H9 (cell line): Measurements from ENCODE around the gene HMGCS2. TPM values are rescaled to one million over a fixed set of nuclear protein-coding genes. Genes with fewer than 3 reads are reported as not detected.

Experiments used
- DNase-seq: peaks from one replicate; pipeline ENCODE4 v3.0.0-alpha.2; 2017
- H2AFZ ChIP-seq: one replicate; pipeline ENCODE4 v1.6.1; 2013; ENCODE audit warnings: mild to moderate bottlenecking, low read length, control low read depth, moderate library complexity
- H2AK5ac ChIP-seq: 2 replicates; pipeline ENCODE4 v1.6.1; 2013; ENCODE audit warnings: low read length, control low read depth, mixed read lengths; ENCODE audit not compliant: insufficient read length
- H2BK120ac ChIP-seq: one replicate; pipeline ENCODE4 v1.6.1; 2013; ENCODE audit warnings: low read depth, mild to moderate bottlenecking, low read length, control low read depth, inconsistent platforms; ENCODE audit not compliant: poor library complexity, severe bottlenecking
- H2BK12ac ChIP-seq: 2 replicates; pipeline ENCODE4 v1.6.1; 2013; ENCODE audit warnings: low read length, control low read depth, mixed read lengths, low read depth; ENCODE audit not compliant: insufficient read length
- H2BK15ac ChIP-seq: 2 replicates; pipeline ENCODE4 v1.6.1; 2013; ENCODE audit warnings: low read depth, low read length, control low read depth
- H2BK20ac ChIP-seq: one replicate; pipeline ENCODE4 v1.6.1; 2013; ENCODE audit warnings: low read depth, mild to moderate bottlenecking, low read length, control low read depth, inconsistent platforms; ENCODE audit not compliant: poor library complexity, severe bottlenecking
- H2BK5ac ChIP-seq: 2 replicates; pipeline ENCODE4 v1.6.1; 2013; ENCODE audit warnings: low read length, control low read depth, mixed read lengths; ENCODE audit not compliant: insufficient read length
- H3K14ac ChIP-seq: 2 replicates; pipeline ENCODE4 v1.6.1; 2013; ENCODE audit warnings: low read length, control low read depth; ENCODE audit not compliant: insufficient read depth
- H3K18ac ChIP-seq: 2 replicates; pipeline ENCODE4 v1.6.1; 2013; ENCODE audit warnings: low read depth, mild to moderate bottlenecking, mixed read lengths, low read length, control low read depth; ENCODE audit not compliant: insufficient read length
- H3K23ac ChIP-seq: 2 replicates; pipeline ENCODE4 v1.6.1; 2013; ENCODE audit warnings: low read length, control low read depth, mixed read lengths, low read depth; ENCODE audit not compliant: insufficient read length
- H3K23me2 ChIP-seq: 2 replicates; pipeline ENCODE4 v1.6.1; 2013; ENCODE audit warnings: low read depth, mild to moderate bottlenecking, mixed read lengths, low read length, control low read depth; ENCODE audit not compliant: insufficient read length, poor library complexity, severe bottlenecking
- H3K27ac ChIP-seq: 2 replicates; pipeline ENCODE4 v1.5.1; 2013; ENCODE audit warnings: low read length, control low read depth, mixed read lengths, low read depth; ENCODE audit not compliant: insufficient read length
- H3K27me3 ChIP-seq: 2 replicates; pipeline ENCODE4 v1.6.1; 2013; ENCODE audit warnings: low read length, control low read depth, inconsistent platforms; ENCODE audit not compliant: insufficient read depth
- H3K4ac ChIP-seq: 2 replicates; pipeline ENCODE4 v1.6.1; 2013; ENCODE audit warnings: low read depth, mild to moderate bottlenecking, control low read depth, inconsistent platforms, low read length, moderate library complexity
- H3K4me1 ChIP-seq: 2 replicates; pipeline ENCODE4 v1.6.1; 2013; ENCODE audit warnings: low read length, control low read depth, inconsistent platforms; ENCODE audit not compliant: insufficient read depth
- H3K4me2 ChIP-seq: 2 replicates; pipeline ENCODE4 v1.6.1; 2013; ENCODE audit warnings: low read length, control low read depth, mixed read lengths; ENCODE audit not compliant: insufficient read length, insufficient read depth
- H3K56ac ChIP-seq: 2 replicates; pipeline ENCODE4 v1.6.1; 2013; ENCODE audit warnings: low read depth, mild to moderate bottlenecking, mixed read lengths, low read length, control low read depth; ENCODE audit not compliant: insufficient read length
- H3K79me1 ChIP-seq: 2 replicates; pipeline ENCODE4 v1.6.1; 2013; ENCODE audit warnings: low read depth, mild to moderate bottlenecking, moderate library complexity, low read length, control low read depth, inconsistent platforms; ENCODE audit not compliant: insufficient read depth, poor library complexity, severe bottlenecking
- H3K79me2 ChIP-seq: 2 replicates; pipeline ENCODE4 v1.6.1; 2013; ENCODE audit warnings: low read length, control low read depth, inconsistent platforms; ENCODE audit not compliant: insufficient read depth
- H3K9ac ChIP-seq: 2 replicates; pipeline ENCODE4 v1.6.1; 2013; ENCODE audit warnings: low read length, control low read depth, mixed read lengths; ENCODE audit not compliant: insufficient read length; ENCODE audit errors: extremely low read depth
- H3K9me3 ChIP-seq: one replicate; pipeline ENCODE4 v1.6.1; 2013; ENCODE audit warnings: low read depth, low read length, inconsistent platforms; ENCODE audit not compliant: control insufficient read depth
- H3T11ph ChIP-seq: one replicate; pipeline ENCODE4 v1.6.1; 2013; ENCODE audit warnings: mild to moderate bottlenecking, low read length, control low read depth, inconsistent platforms
- H4K20me1 ChIP-seq: one replicate; pipeline ENCODE4 v1.6.1; 2013; ENCODE audit not compliant: control insufficient read depth, insufficient read length, insufficient read depth
- H4K5ac ChIP-seq: 2 replicates; pipeline ENCODE4 v1.6.1; 2013; ENCODE audit warnings: low read depth, mild to moderate bottlenecking, mixed read lengths, low read length, control low read depth; ENCODE audit not compliant: insufficient read length
- H4K8ac ChIP-seq: replicated peaks from 2 replicates; pipeline ENCODE4 v1.6.1; 2013; ENCODE audit warnings: low read length, control low read depth, mixed read lengths, low read depth; ENCODE audit not compliant: insufficient read length
- H4K91ac ChIP-seq: 2 replicates; pipeline ENCODE4 v1.6.1; 2013; ENCODE audit warnings: low read depth, mild to moderate bottlenecking, moderate library complexity, mixed read lengths, low read length, control low read depth; ENCODE audit not compliant: insufficient read length
- H3K27ac Mint-ChIP-seq, 3 experiments: 2 replicates in 2 of 3; 3 replicates in 1 of 3; pipeline ENCODE4 v1.8.0; 2020 to 2021; ENCODE audit warnings: mixed read lengths in 3 of 3, mild to moderate bottlenecking in 1 of 3, moderate library complexity in 1 of 3
- H3K27me3 Mint-ChIP-seq: 2 replicates; pipeline ENCODE4 v1.8.0; 2021; ENCODE audit warnings: low read depth, mild to moderate bottlenecking, moderate library complexity, mixed read lengths
- H3K36me3 Mint-ChIP-seq, 3 experiments: 2 replicates in 2 of 3; 3 replicates in 1 of 3; pipeline ENCODE4 v1.8.0; 2020 to 2021; ENCODE audit warnings: low read depth in 3 of 3, mixed read lengths in 3 of 3; ENCODE audit not compliant: insufficient read depth in 1 of 3
- H3K4me1 Mint-ChIP-seq, 2 experiments: 2 replicates each; pipeline ENCODE4 v1.8.0; 2020; ENCODE audit warnings: mixed read lengths in 2 of 2
- H3K4me3 Mint-ChIP-seq, 2 experiments: 2 replicates in 1 of 2; 3 replicates in 1 of 2; pipeline ENCODE4 v1.8.0; 2020 to 2021; ENCODE audit warnings: mild to moderate bottlenecking in 2 of 2, mixed read lengths in 2 of 2, moderate library complexity in 1 of 2
- H3K9me3 Mint-ChIP-seq, 2 experiments: 2 replicates in 1 of 2; 3 replicates in 1 of 2; pipeline ENCODE4 v1.8.0; 2020; ENCODE audit warnings: mild to moderate bottlenecking in 2 of 2, mixed read lengths in 2 of 2, moderate library complexity in 1 of 2
- WGBS: extraction: QIAGEN DNeasy Blood & Tissue Kit; methylation state at CpG from one replicate; pipeline ENCODE4 v1.1.7; 2013; ENCODE audit warnings: missing lambda C conversion rate, low lambda C conversion rate, mixed read lengths; ENCODE audit not compliant: insufficient read length; ENCODE audit errors: extremely low coverage; 5-methylcytosine and 5-hydroxymethylcytosine counted together
- total RNA-seq: library from RNA; stranded (reverse); gene quantifications from 2 replicates; pipeline ENCODE4 v1.2.1, GENCODE V29; 2021
- TF ChIP-seq, protein P1 (sequence below): fragments of 200-600 bp; sonication (generic); conservative IDR thresholded peaks from 3 replicates; pipeline ENCODE4 v1.8.0; 2021; ENCODE audit warnings: antibody characterized with exemption, mild to moderate bottlenecking

Gene HMGCS2
- total RNA-seq, 1 experiment from 2014 or later = not detected

DNA sequence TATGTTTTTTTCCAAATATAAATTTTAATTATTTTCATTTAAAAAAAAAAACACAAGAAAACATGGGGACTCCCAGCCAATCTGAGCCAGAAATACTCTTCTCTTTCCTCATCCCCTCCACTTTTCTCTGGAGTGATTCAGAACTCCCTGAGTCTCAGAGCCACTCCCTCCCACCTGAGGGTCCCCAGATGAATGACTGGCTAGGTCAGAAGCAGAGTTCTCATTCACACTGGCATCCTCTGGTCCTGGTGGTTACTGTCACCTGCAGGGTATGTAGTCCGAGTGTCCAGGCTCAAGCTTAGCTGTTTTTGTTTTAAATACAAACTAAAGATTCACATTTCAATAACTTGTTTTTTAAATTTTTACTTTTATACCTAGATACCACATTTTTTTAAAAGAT is 6.3 kb downstream of the HMGCS2 start:
- Histone ChIP-seq H4K91ac (no peak overlapping the region), H4K20me1 (no peaks in the 10 kb centered on the region), H3K56ac (no peak overlapping the region), H2AFZ (no peak overlapping the region), H3K79me1 (no peaks in the 10 kb centered on the region), H4K5ac (no peak overlapping the region), H3K4ac (no peak overlapping the region), H3K9ac (no peak overlapping the region), H3K9me3 (no peaks in the 10 kb centered on the region), H2BK15ac (no peak overlapping the region), H3K27ac (no peak overlapping the region), H3K79me2 (no peaks in the 10 kb centered on the region), H3K4me2 (no peak overlapping the region), H4K8ac (no peak overlapping the region), H3K14ac (no peak overlapping the region), H2BK5ac (no peak overlapping the region), H3K4me1 (no peaks in the 10 kb centered on the region), H2BK20ac (no peak overlapping the region), H3K23ac (no peak overlapping the region), H2BK12ac (no peak overlapping the region), H2AK5ac (no peak overlapping the region), H2BK120ac (no peak overlapping the region), H3T11ph (no peak overlapping the region), H3K27me3 (no peaks in the 10 kb centered on the region), H3K23me2 (no peaks in the 10 kb centered on the region), H3K18ac (no peak overlapping the region)
- Mint-ChIP-seq H3K27ac (no peak overlapping the region), H3K4me3 (no peak overlapping the region), H3K27me3 (peaks cover 6% of the 10 kb centered on the region), H3K9me3 (no peaks in the 10 kb centered on the region; a peak in 1 of 5 replicates), H3K36me3 (no peaks in the 10 kb centered on the region), H3K4me1 (0 out of 4 replicates have a peak, but pooled peaks cover 2% of the 10 kb centered on the region in 2 experiments)
- WGBS = no CpG with 5 or more reads among the region's 1 CpG
- TF ChIP-seq, protein P1, sequence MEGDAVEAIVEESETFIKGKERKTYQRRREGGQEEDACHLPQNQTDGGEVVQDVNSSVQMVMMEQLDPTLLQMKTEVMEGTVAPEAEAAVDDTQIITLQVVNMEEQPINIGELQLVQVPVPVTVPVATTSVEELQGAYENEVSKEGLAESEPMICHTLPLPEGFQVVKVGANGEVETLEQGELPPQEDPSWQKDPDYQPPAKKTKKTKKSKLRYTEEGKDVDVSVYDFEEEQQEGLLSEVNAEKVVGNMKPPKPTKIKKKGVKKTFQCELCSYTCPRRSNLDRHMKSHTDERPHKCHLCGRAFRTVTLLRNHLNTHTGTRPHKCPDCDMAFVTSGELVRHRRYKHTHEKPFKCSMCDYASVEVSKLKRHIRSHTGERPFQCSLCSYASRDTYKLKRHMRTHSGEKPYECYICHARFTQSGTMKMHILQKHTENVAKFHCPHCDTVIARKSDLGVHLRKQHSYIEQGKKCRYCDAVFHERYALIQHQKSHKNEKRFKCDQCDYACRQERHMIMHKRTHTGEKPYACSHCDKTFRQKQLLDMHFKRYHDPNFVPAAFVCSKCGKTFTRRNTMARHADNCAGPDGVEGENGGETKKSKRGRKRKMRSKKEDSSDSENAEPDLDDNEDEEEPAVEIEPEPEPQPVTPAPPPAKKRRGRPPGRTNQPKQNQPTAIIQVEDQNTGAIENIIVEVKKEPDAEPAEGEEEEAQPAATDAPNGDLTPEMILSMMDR = no peak
- no peak for DNase-seq
